ENCODE results near the gene CPNE9. TPM values are rescaled to one million over a fixed set of nuclear protein-coding genes. Genes with fewer than 3 reads are reported as not detected.

Gene CPNE9
- total RNA-seq, 2 donors from 2014 or later: 0.10 TPM; not detected in 1

DNA sequence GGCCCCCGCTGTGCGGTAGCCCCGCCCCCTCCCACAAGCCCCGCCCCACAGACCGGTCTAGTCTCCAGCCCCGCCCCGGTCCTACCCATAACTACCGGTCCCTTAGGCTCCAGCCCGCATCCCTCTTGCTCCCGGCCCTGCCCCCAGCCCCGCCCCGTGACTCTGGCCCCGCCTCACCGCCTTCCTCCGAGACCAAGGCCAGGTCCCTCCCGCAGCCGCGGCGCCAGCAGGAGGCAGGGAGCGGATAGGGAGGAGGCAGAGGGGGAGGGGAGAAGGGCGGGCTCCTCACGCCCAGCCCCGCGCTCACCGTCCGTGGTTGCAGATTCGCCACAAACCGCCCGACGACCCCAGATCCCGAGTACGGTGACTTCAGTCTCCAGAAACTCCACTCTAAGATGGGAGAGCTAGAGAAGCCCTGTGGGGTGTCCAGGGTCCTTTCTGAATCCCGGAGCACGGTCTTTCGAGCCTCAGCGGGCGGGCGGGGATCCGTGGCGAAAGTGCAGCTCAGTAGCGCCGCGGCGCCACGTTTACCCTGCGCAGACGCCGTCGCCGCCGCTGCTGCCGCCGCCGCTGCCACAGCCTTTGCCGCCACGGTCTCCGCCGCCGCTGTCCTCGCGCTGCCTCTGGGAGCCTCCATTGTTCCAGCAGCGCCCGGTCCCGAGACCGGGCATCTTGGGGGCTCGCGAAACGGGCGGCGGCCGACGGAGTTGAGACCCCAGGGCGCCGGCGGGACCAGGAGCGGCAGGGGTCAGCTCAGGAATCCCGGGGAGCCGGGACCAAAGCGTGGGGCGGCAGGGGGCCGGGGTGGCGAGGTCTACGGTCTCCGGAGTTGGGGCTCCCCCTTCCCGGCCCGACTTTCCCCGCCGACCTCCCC, 27.8 kb downstream of the CPNE9 start, which contains the start of gene BRPF1:
BRPF1 (plus strand) TSS at position 530 of the 874 bp plus-strand sequence. CDS start 2,406 bp downstream, outside the sequence.
- DNase-seq: peak; percentile 100
- ATAC-seq: peak; percentile 98 to 99
- intact Hi-C loops (cut with DNase I): loop anchor here (2.0 to 10.0 kb wide), 3 partner anchors 17 to 227 kb away; partner anchors contain the start of gene OGG1 (in 1 of the 2)

GRCh38 chr3:9732080-9732739, 28.6 kb downstream of the CPNE9 start:
- DNase-seq (peak; percentile 43), ATAC-seq (peak in 1 of 2 donors; percentile 3)

GRCh38 chr3:9732740-9733115, 29.1 kb downstream of the CPNE9 start:
- no peak for ATAC-seq
- peak; percentile 39 for DNase-seq
- intact Hi-C loops (cut with DNase I): loop anchor here (2.0 to 10.0 kb wide), 3 partner anchors 16 to 228 kb away; partner anchors contain the start of gene OGG1 (in 1 of the 2)

More at GRCh38 chr3:9732080-9732739, 28.6 kb downstream of the CPNE9 start:
- intact Hi-C loops (cut with DNase I): loop anchor here (2.0 to 10.0 kb wide), 3 partner anchors 17 to 227 kb away; partner anchors contain the start of gene OGG1 (in 1 of the 2)

DNA sequence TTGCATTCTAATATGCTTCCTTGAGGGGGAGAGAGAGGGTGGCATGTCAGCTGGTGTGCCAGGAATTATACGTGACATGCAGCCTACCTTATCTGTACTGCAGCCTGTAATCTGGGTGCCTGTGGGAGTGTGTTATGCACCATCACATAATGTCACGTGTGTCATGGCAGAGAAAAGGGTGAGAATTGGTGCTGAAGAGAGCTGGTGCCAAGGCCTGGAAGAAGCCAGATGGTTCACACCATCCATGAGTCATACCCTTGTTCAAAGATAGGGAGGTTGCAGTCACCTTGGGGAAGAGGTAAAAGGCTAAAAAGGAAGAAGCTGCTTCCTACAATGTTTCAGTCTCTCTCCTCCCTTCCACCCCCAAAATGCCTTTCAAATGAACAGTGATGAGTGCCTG, 33.2 kb downstream of the CPNE9 start:
- DNase-seq: no peak
- ATAC-seq: no peak
- intact Hi-C loops (cut with DNase I): loop anchor here (10.0 kb wide), 2 partner anchors 68 to 232 kb away; no protein-coding TSS in a partner anchor

DNA sequence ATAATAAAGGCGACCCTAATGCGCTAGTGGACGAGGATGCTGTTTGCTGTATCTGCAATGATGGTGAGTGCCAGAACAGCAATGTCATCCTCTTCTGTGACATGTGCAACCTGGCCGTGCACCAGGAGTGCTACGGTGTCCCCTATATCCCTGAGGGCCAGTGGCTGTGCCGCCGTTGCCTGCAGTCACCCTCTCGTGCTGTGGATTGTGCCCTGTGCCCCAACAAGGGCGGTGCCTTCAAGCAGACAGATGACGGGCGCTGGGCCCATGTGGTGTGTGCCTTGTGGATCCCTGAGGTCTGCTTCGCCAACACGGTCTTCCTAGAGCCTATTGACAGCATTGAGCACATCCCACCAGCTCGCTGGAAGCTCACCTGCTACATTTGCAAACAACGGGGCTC, 35.5 kb downstream of the CPNE9 start:
- DNase-seq: no peak
- no peak for ATAC-seq
- intact Hi-C loops (cut with DNase I): loop anchor here (10.0 kb wide), 2 partner anchors 66 to 234 kb away; no protein-coding TSS in a partner anchor

GRCh38 chr3:9742560-9742959, 38.9 kb downstream of the CPNE9 start:
- ATAC-seq (no peak), DNase-seq (no peak)
- intact Hi-C loops (cut with DNase I): no loop called here

- DNase-seq (no peak), ATAC-seq (no peak)
- intact Hi-C loops (cut with DNase I): no loop called here
Measured at GRCh38 chr3:9743548-9743947, 39.9 kb downstream of the CPNE9 start.

DNA sequence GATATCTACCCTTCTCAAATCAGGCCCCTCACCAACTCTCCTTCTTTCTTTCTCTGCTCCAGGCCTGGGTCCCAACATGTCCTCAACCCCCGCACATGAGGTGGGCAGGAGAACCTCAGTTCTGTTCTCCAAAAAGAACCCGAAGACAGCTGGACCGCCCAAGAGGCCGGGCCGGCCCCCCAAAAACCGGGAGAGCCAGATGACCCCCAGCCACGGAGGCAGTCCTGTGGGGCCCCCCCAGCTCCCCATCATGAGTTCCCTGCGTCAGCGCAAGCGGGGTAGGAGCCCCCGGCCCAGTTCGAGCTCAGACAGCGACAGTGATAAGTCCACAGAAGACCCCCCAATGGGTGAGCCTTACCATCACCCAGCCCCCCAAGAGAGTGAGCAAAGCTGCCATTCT, 40.5 kb downstream of the CPNE9 start:
- intact Hi-C loops (cut with DNase I): no loop called here
- ATAC-seq: no peak
- no peak for DNase-seq

DNA sequence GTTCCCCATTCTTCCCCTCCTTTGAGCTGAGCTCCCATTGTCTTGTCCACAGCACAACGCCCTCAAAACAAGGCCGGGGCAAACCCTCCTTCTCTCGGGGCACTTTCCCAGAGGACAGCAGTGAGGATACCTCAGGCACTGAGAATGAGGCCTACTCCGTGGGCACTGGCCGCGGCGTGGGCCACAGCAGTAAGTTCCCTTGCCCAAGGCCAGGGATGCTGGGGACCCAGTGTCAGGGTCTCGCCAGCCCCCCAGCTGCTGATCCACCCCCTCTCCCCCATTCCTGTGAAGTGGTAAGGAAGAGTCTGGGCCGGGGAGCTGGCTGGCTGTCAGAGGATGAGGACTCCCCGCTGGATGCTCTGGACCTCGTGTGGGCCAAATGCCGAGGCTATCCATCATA, 41.9 kb downstream of the CPNE9 start:
- intact Hi-C loops (cut with DNase I): no loop called here
- ATAC-seq (no peak), DNase-seq (no peak)

DNA sequence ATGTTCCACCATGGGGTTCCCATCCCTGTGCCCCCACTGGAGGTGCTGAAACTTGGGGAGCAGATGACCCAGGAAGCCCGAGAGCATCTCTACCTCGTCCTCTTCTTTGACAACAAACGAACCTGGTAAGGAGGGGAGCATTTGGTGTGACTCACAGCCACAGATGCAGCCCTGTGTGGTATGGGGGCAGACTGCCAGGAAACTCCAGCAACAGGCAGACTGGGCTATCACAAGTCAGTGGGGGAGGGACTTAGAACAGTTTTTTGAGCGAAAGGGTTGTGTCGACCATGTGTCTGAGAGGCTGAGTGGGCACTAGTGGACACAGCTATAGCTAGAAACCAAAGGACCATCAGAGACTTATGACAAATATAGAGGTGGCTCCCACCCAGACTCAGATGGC, 42.7 kb downstream of the CPNE9 start:
- intact Hi-C loops (cut with DNase I): no loop called here

GRCh38 chr3:9747267-9747666, 43.6 kb downstream of the CPNE9 start:
- DNase-seq: no peak
- intact Hi-C loops (cut with DNase I): no loop called here
- no peak for ATAC-seq

More for the DNA sequence above, 42.7 kb downstream of the CPNE9 start:
- DNase-seq (no peak), ATAC-seq (no peak)

DNA sequence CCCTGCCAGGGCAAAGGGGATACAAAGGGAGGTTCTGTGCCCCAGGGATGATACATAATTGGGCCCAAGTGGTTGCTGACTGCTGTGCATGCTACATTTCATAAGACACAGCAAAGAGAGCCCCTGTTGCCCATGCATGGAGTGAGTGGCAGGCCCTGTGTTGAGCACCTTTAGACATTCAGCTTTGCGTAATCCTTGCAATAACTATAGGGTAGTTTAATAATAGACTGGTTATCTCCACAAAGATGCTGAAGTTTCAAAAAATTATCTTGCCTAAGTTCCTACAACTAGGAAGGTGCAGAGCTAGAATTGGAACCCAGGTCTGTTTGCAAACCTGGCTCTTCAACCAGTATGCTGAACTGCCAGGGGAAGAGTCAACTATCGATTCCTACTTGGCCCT, 44.4 kb downstream of the CPNE9 start:
- no peak for ATAC-seq
- DNase-seq: no peak
- intact Hi-C loops (cut with DNase I): loop anchor here in 1 of 2 donors (2.0 kb wide), 1 partner anchor 15 kb away; no protein-coding TSS in a partner anchor

- ATAC-seq (no peak), DNase-seq (no peak)
- intact Hi-C loops (cut with DNase I): loop anchor here in 1 of 2 donors (2.0 kb wide), 1 partner anchor 16 kb away; no protein-coding TSS in a partner anchor
Measured at GRCh38 chr3:9749296-9749644, 45.6 kb downstream of the CPNE9 start.

GRCh38 chr3:9749645-9750555, 46.3 kb downstream of the CPNE9 start, which contains the start of gene OGG1:
Gene OGG1 (plus strand): TSS chr3:9749952. CDS start chr3:9750287, 335 bp downstream.
- intact Hi-C loops (cut with DNase I): loop anchor here in 1 of 2 donors (2.0 kb wide), 1 partner anchor 17 kb away; no protein-coding TSS in a partner anchor
- ATAC-seq (peak; percentile 98 to 99), DNase-seq (peak; percentile 98)

DNA sequence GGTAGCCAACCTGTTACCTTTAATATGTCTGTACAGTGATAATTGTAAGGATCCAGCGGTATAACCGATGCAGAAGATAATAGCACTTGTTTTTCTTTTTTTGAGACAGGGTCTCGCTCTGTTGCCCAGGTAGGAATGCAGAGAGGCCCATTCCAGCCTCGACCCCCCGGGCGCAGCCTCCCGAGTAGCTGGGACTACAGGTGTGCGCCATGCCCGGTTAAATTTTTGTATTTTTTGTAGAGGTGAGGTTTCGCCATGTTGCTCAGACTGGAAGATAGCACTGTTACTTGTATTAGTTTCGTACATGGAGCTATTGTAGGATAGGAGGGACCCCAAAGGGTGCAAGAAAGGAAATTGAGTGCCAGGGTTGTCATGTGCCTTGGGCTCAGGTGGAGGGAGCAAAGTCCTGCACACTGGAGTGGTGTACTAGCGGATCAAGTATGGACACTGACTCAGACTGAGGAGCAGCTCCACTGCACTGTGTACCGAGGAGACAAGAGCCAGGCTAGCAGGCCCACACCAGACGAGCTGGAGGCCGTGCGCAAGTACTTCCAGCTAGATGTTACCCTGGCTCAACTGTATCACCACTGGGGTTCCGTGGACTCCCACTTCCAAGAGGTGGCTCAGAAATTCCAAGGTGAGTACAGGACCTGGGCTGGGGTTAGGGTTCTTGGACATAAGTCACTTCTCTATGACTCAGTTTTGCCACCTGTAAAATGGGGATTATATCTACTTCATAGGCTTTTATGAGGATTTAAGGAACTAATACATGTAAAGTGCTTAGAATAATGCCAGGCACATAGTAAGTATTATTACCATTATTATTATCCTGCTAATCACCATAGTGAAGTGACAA, 47.2 kb downstream of the CPNE9 start:
- intact Hi-C loops (cut with DNase I): no loop called here
- DNase-seq (no peak), ATAC-seq (no peak)

DNA sequence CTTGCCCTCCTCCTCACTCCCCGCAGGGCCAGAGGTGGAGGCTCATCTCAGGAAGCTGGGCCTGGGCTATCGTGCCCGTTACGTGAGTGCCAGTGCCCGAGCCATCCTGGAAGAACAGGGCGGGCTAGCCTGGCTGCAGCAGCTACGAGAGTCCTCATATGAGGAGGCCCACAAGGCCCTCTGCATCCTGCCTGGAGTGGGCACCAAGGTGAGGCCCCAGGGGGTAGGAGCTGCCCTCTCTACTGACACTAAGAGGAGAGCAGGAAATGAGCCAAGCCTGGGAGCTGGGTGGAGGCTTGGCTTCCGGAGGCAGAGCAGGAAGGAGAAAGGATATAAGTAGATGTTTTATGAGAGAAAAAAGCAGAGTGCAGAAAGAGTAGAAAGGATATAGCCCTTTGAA, 51.0 kb downstream of the CPNE9 start:
- DNase-seq: no peak
- intact Hi-C loops (cut with DNase I): no loop called here
- ATAC-seq: no peak

- DNase-seq (no peak), ATAC-seq (no peak)
- intact Hi-C loops (cut with DNase I): no loop called here
Measured at GRCh38 chr3:9757427-9757826, 53.8 kb downstream of the CPNE9 start.
